Muscle layer of duodenum (tissue), 2 donors: ENCODE results near the gene RPL31.
"Not testable (repeated sequence)": the region's sequence is repeated elsewhere in the genome, so short reads cannot be mapped to it uniquely, and the experiment has no call there.

Source experiments
- H3K27ac ChIP-seq: one replicate; pipeline ENCODE4 v1.7.0; 2013; ENCODE audit warnings: mild to moderate bottlenecking, low read length
- H3K27me3 ChIP-seq: one replicate; pipeline ENCODE4 v1.7.0; 2013; ENCODE audit warnings: low read depth, mild to moderate bottlenecking, control low read depth, low read length
- H3K36me3 ChIP-seq, 2 donors: one replicate each; pipeline ENCODE4 v1.7.0; 2013; ENCODE audit warnings: low read length in 2 of 2, control low read depth in 1 of 2, mild to moderate bottlenecking in 1 of 2; ENCODE audit not compliant: insufficient read depth in 2 of 2, control insufficient read depth in 1 of 2
- H3K4me1 ChIP-seq, 2 donors: one replicate each; pipeline ENCODE4 v1.7.0; 2013; ENCODE audit warnings: low read length in 2 of 2, mild to moderate bottlenecking in 2 of 2, control low read depth in 1 of 2, moderate library complexity in 1 of 2; ENCODE audit not compliant: insufficient read depth in 2 of 2, control insufficient read depth in 1 of 2
- H3K4me3 ChIP-seq, 2 donors: one replicate each; pipeline ENCODE4 v1.7.0; 2013; ENCODE audit warnings: low read length in 2 of 2, low read depth in 1 of 2, mild to moderate bottlenecking in 1 of 2
- H3K9me3 ChIP-seq, 2 donors: one replicate each; pipeline ENCODE4 v1.7.0; 2013; ENCODE audit warnings: low read length in 2 of 2, control low read depth in 1 of 2, mild to moderate bottlenecking in 1 of 2; ENCODE audit not compliant: control insufficient read depth in 1 of 2
- donor health status: healthy.

RPL31 gene

GRCh38 chr2:101050886-101051285, 48.8 kb downstream of the RPL31 start:
- not testable (repeated sequence) for H3K4me1 ChIP-seq, H3K9me3 ChIP-seq, H3K27me3 ChIP-seq, H3K27ac ChIP-seq, H3K4me3 ChIP-seq
- H3K36me3 ChIP-seq, result peaks cover 16 to 30% of the 10 kb centered on the region in 2 donors

GRCh38 chr2:101052147-101052546, 50.1 kb downstream of the RPL31 start:
- H3K4me3 ChIP-seq, result no peak overlapping the region
- peaks cover 17 to 37% of the 10 kb centered on the region in 2 donors for H3K36me3 ChIP-seq
- H3K27ac ChIP-seq, result no peak overlapping the region

GRCh38 chr2:101053117-101053516, 51.0 kb downstream of the RPL31 start:
- Histone ChIP-seq H3K27me3 (no peaks in the 10 kb centered on the region), H3K4me1 (no peaks in the 10 kb centered on the region), H3K4me3 (no peak overlapping the region), H3K36me3 (peaks cover 19 to 37% of the 10 kb centered on the region in 2 donors), H3K27ac (no peak overlapping the region), H3K9me3 (no peaks in the 10 kb centered on the region)

More at GRCh38 chr2:101052147-101052546, 50.1 kb downstream of the RPL31 start:
- H3K9me3 ChIP-seq, result no peaks in the 10 kb centered on the region
- H3K4me1 ChIP-seq, result no peaks in the 10 kb centered on the region
- H3K27me3 ChIP-seq, result no peaks in the 10 kb centered on the region
